Bone marrow (tissue), 2 donors: ENCODE data around the gene STIM1.
A peak's percentile ranks its signal among the peaks of the same experiment; 100 is the strongest.

Experiments
- DNase-seq, 2 donors: peaks; one replicate each; lab custom pipeline; 2025; lab: John Stamatoyannopoulos, UW

The STIM1 gene

DNA sequence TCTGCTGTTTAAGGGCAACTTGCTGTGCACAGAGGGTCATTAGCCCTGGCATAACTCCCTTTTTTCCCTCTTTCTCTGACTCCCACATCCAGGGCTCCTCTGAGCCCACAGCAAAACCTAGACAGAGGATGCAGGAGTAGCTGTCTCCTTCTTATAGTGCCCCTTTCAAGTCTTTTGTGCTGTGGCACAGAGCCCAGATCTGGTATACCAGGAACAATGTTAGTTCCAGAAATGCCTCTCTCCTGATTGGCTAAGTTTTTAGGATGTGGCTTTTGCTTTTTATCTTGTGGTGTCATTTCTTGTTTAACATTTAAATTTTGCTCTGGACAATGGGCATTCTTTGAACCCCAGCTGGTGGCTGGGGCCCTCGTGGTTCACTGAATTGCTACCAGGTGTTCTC, 213.5 kb downstream of the STIM1 start:
- DNase-seq: peak in 1 of 2 donors; percentile 69

DNA sequence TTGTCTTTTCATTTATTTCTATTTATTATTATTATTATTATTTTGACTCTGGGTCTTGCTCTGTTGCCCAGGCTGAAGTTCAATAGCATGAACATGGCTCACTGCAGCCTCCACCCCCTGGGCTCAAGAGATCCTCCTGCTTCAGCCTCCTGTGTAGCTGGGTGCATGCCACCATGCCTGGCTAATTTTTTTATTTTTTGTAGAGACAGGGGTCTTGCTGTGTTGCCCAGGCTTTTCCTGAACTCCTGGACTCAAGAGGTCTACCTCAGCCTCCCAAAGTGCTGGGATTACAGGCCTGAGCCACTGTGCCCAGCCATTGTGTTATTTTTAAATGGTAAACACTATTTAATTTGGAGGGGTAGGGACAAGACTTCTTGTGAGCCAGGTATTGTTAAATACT, 215.9 kb downstream of the STIM1 start:
- DNase-seq: no peak

DNA sequence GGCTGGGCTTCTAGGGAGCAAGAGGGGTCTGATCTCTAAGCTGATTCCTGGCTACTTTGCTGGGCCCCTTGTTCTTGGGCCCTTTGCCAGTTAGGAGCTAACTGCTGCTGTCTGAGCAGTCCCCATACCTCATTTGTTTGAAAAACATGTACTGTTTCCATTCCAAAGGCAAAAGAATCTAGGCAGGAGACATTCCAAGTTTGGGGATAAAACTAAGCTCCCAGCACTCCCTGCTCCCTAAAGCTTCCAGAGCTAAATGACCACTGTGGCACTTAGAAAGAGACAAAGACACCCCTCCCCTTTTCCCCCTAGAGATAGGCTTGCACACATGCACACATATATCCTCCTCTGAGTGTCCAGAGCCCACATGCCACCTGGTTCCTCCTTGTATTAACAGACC, 216.4 kb downstream of the STIM1 start:
- no peak for DNase-seq

DNA sequence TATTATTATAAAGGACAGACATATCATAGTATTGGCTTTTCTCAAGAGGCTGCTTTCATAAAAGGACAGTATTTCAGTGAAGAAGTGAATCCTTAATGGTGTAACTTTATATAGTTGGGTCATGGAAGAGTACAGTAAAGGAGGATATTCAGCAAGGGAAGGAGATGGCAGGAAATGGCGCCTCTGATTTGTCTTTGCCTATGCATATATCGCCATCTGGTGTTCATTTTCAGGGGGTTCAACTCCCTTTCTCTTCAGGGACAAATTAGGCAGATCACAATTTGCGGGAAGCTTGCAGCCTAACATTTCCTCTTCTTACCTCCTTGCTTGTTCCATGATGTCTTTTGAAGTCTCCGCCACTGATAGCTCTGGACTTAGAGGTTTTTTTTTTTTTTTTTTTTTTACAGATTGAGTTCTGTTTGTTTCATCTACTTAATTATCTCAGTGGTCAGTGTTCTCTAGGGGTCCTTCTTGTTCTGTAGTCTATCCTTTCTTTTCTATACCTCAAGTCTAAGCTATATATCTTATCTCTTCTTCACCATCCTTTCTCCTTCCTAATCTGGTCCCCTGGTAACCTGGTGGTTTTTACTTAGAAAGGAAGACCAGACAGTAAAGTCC, 217.3 kb downstream of the STIM1 start:
- DNase-seq: peak in 1 of 2 donors; percentile 75

DNA sequence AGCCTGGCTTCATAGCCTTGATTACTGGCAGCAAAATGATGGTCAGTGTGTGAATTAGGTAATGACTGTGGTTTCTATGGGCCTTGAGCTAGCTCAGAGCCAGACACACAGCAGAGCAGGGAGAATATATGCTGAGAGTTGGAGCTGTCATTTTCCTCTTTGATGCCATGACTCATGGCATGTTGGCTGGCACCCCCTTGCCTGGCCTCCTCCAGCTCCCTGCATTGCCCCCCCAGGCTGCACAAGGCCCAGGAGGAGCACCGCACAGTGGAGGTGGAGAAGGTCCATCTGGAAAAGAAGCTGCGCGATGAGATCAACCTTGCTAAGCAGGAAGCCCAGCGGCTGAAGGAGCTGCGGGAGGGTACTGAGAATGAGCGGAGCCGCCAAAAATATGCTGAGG, 218.8 kb downstream of the STIM1 start:
- no peak for DNase-seq

DNA sequence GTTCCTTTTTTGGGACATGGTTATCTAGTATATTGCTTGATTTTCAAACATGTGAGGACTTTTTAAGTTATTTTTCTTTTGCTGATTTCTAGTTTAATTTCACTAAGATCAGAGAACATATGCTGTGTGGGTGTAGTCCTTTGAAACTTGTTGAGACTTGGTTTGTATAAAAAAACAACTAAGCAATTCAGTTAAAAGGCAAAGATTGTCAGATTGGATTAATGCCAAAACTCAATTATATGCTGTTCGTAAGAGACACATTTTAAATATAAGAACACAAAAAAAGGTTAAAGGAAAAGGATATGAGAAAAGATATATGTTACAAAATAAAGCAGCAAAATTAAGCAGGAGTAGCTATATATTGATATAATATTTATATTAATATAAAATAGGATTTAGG, 221.3 kb downstream of the STIM1 start:
- DNase-seq: no peak

DNA sequence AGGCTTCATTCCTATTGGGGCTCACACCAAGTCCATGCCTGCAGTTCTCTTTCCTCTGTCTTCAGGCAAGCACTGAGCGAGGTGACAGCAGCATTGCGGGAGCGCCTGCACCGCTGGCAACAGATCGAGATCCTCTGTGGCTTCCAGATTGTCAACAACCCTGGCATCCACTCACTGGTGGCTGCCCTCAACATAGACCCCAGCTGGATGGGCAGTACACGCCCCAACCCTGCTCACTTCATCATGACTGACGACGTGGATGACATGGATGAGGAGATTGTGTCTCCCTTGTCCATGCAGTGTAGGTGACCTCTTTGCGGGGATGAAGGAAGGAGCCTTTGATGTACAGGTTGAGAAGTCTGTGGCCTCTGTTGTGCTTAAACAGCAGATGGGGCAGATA, 227.7 kb downstream of the STIM1 start:
- no peak for DNase-seq

DNA sequence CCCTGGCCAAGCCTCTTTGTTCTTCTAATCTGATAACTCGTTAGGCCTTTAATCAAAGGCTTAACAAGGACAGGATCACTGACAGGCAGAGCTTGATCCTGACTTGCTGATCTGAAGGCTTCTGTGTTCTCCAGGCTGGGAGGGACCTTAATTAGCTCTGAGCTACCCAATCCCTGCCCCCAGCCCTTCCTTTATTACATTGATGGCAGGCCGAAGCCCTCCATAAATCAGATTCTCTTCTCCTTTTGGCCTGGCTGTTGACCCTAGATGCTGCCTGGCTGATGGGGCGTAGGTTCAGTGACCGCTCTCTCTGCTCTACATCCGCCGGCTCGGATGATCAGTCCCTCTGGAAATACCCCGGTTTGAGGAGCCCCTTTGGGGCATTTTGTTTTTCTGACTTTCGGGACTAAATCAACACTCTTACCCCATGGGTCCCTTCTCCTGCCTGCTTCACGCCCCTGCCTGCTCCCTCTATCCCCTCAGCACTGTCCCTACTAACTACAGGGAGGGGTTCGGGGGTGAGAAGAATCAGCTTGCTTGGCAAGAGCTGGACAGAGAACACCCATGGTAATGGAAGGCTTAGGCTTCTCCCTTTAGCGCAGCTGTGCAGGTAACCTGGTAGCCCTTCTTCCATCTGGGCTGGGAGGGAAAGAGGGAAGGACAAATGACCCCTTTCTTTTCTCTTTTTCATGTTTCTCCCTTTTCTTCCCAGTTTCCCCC, 229.1 kb downstream of the STIM1 start:
- no peak for DNase-seq

DNA sequence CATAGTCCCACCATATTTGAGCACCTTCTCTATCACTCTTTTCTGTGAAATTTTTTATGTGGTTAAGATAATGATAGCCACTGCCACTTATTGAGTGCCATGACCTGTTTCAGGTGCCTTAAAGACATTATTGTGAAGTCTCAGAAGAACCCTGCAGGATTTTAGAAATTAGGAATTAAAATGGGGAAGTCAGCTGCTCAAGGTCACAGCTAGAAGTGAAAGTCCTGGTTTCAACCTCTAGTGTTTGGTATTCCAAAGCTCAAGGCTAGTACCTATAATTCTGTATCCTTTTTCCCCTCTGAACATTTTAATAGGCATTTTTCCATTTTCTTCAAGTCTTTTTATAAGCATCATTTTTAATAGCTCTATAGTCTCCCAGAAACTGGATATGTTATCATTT, 230.1 kb downstream of the STIM1 start:
- DNase-seq: no peak

DNA sequence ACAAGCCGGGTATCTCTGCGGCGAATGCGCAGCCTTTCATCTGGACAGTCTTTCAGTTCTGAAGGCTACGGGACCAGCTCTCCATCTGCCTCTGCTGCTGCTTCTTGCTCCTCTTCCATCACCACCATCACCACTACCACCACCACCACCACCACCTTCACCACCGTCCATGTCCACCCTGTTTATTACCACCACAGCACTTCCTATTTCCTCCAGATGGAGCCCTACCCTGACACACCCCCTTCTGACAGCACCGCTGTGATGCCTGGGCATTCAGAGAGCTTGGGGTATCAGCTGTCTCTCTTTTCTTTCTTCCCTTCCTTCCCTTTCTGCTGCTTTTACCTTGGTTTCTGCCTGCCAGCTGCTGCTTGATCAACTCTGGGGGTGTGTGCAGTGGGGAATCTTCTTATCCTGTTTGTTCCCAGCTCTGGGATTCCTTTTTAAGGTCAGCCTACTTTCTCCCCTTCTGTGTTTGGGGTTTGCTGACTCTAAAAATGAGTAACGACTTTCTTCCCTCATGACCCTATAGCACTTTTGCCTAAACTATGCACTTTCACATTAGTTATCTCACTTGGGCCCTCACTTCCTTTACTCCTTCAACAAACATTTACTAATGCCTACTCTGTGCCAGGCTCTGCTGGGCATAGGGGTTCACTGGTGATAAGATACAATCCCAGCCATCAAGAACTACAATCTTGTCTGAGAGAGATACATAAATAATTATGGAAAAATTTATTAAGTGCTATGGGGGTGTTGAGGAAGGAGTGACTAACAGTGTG, 231.3 kb downstream of the STIM1 start:
- DNase-seq: no peak

DNA sequence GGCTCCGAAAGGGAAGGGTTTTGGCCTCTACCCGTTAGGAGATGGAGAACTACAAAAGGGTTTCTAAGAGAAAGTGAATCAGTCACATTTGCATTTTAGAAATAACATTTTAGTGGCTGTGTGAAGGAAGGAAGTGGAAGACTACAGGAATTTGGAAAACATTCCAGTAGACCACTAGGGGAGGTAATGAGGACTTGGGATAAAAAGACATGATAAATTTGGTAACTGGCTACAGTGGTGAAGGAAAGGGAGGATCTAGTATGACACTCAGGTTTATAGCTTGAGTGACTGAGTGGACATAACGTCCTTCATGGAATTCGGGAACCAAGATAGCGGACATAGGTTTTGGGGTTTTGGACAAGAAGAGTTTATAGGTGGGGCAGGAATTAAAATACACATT, 232.1 kb downstream of the STIM1 start:
- DNase-seq: no peak

DNA sequence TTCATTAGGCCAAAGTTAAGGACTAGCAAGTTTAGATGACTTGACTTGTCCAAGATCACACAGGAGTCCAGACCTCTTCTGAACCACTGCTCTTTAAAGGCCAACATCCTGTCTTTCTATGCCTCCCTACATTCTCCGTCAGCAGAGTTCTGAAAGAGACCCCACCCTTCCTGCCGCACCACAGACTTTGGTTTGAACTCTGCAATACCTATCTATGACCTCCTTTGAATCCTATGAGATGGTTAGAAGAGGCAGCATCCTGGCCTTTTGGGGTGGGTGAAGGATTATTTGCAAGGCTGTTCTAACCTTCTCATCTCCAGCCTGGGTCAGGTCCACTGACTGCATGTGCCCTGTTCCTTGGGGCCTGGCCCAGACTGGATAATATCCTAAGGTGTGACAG, 234.8 kb downstream of the STIM1 start:
- DNase-seq: no peak

DNA sequence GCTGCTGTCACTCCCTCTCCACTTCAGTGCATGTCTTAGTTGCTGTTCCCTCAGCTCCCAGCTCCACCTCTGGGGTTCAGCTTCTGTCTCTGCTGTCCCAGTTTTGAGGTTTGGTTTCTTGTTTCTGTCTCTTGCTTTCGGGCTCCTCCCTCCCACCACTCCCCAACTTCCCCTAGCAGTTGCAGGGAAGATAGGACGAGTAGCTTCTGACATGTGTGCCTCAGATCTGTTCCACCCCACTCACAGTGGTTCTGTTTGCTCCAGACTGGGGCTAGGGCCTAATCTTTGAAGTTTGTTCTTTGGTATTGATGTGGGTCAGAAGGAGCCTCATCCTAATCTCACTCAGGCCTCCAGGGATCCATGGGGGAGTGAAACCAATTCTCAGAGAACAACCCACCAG, 236.6 kb downstream of the STIM1 start:
- peak in 1 of 2 donors; percentile 23 for DNase-seq

DNA sequence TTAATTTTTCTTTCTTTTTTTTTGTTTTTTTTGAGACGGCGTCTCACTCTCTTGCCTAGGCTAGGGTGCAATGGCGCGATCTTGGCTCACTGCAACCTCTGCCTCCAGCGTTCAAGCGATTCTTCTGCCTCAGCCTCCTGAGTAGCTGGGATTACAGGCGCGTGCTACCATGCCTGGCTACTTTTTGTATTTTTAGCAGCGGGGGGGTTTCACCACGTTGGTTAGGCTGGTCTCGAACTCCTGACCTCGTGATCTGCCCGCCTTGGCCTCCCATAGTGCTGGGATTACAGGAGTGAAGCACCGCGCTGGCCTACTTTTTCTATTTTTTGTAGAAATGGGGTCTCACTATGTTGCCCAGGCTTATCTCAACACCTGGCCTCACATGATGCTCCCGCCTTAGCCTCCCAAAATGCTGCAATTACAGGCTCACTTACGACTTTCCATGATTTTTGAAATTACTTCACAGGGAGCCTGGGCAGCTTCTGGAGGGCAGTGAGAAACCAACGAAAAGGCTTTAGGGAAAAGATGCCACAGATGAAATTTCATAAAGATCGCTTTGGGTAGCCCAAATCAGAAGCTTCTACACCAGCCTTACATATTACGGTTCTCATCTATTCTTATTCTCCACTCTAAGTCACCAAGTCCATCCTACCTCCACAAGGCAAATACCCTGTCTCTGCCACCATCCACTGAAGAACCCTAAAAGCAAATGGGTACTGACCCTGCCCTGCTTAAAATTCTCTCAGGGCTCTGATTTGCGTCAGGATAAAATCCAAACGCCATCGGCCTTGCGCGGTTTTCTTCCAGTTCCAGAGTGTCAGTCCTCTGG, 238.3 kb downstream of the STIM1 start:
- DNase-seq: no peak

DNA sequence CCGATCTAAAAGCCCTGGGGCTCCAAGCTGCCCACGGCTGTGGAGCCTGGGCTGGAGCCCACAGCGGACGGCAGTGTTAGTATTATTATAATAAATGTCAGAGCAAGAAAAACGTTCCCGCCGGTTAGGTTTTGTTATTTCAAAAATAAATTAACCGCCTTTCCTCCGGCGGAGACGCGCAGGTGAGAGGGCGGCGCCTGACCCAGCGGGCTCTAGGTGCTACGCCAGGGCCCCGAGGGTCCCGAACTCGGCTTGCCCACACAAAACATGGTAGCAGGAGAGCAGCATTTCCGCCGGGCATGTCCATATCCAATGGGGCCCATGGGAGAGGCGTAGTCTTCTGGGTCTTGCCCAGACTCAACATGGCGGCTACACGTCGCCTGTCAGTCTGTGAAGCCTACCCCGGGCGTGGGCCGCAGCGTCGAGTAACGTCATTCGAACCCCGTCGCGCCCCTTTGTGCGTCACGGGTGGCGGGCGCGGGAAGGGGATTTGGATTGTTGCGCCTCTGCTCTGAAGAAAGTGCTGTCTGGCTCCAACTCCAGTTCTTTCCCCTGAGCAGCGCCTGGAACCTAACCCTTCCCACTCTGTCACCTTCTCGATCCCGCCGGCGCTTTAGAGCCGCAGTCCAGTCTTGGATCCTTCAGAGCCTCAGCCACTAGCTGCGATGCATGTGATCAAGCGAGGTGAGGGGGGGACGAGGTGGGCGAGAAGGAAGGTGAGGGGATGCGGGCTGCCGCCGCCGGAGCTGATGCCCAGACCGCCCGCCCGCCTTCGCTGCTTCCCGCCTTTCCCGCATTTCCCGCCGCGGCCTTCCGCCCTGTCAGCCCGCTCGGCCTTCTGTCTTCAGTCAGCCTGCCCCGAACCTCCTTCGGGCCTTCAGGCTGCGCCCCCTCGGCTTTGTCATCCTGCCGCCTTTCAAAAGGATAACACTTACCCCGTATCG, 239.2 kb downstream of the STIM1 start, which contains the start of gene RRM1:
RRM1 (plus strand) TSS at position 452 of the 944 bp plus-strand sequence; CDS start at position 666, 214 bp downstream.
- peak; percentile 86 to 89 for DNase-seq

DNA sequence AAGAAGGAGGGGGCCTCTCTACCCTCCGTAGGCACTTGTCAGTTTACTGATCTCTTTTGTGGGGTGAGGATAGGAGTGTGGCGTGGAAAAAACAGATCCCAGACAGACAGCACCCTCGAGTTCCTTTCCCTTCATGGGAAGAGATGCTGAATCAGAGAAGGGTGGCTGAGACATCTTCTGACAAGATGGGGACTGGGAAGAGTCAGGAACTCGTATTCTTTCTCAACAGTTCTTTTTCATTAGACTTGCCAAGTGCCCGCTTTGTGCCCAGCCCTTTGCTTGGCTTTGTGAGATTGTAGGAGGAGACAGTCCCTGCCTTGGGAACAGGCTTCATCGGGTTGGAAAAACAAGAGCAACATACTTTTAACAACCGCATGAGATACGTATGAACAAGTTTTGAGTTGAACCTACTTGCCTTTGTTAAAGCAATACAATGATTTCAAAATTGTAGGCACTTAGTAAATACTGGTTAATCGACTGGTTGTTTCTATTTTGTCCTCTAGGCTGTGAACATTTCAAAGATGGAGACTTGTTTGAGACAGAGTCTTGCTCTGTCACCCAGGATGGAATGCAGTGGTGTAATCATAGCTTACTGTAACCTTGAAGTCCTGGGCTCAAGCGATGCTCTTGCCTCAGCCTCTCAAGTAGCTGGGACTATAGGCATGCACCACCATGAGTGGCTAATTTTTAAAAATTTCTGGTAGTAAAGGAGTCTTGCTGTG, 240.2 kb downstream of the STIM1 start:
- no peak for DNase-seq

DNA sequence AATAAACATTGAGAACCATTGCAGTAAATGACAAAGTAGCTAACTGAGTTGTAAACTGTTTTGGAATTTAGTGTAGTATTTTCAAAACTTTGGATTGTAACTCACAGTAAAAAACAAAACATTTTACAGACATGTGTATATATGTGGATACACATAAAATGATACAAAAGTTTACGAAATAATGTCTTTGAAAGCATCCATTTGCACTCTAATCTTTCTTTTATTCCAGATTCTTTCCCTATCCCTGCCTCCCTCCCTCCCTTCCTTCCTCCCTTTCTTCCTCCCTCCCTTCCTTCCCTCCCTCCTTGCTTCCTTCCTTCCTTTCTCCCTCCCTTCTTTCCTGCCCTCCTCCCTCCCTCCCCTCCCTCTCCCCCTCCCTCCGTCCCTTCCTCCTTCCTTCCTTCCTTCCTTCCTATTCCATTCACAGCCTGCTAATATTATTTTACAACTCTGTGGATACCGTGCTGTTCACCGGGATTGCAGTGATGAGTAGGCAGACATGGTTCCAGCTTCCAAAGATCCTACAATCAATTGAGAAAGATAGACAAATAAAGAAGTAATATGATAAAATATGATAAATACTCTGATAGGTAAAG, 242.7 kb downstream of the STIM1 start:
- no peak for DNase-seq

DNA sequence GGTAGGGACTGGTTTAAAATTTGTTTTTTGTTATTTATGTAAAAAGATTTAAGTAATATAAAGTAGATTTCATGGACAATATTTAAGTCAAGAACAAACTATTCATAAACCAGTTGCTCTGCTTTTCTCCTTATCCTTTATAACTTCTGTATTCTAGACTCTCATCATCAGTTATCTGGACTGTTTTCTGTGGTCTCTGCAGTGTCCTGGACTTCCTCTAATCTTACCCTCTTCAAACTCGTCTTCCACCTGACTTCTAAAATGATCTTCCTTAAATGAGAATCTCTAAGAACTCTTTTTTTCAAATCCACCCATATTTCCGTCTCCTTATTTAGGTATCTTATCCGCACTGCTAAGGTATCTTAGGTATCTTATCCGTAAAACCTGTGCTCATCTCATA, 247.2 kb downstream of the STIM1 start:
- DNase-seq: no peak

DNA sequence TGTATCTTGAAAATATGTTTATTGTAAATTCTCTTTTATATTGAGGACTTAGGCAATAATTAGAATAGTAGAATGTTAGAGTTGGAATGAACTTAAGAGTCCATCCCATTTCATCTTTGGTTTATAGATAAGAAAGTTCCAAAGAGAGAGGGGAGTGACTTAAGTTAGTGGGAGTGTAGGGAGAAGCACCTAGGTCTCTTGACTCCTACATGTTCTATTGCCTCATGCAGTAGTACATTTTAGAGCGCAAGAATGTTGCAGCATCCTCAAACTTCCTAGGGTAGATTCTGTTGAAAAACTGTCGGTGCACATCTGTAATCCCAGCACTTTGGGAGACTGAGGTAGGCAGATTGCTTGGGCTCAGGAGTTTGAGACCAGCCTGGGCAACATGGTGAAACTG, 247.8 kb downstream of the STIM1 start:
- no peak for DNase-seq

DNA sequence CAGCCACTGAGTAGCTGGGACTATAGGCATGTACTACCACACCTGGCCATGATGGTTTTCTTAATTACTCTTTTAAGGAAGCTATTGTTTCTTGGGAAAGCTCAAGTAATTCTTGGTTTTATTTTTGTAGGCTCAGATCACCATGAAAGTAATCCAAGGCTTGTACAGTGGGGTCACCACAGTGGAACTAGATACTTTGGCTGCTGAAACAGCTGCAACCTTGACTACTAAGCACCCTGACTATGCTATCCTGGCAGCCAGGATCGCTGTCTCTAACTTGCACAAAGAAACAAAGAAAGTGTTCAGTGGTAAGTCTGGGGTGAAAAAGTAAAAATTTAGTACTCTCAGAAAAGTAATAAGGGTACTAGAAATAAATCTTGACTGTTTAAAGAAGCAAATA, 250.5 kb downstream of the STIM1 start:
- DNase-seq: no peak
